ENCODE results near the gene MACIR. TPM values are rescaled to one million over a fixed set of nuclear protein-coding genes. Genes with fewer than 3 reads are reported as not detected.

MACIR gene
- total RNA-seq, 1 experiment from 2014 or later, result 19.1 TPM

DNA sequence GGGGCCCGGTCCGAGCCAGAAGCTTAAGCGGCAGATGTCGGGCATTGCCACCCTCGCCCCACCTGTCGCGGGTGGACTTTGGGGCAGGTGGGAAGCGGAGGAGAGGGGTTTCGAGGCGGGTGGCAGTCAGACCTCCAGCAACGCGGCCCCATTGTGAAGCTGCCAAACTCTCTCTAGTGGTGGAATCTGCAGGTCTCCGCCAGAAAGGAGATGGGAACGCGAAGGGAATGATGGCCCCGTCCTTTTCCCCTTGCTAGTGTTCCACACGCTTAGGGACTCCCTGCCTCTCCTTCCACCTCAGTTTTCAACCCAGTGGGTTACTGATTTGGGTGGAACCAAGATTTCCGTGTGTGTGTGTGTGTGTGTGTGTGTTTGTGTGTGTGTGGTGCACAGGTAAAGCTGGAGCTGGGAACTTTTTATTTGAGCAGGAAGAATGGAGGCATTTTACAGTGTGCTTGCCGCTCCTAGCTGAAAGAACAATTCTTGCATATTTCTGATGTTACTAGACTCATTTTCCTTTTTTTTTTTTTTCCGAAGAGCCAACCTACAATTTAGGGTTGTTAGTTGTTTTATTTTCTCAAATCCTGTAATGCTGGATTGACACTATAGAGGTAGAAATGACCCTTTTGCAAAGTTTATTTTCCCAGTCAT lies 1.3 kb downstream of the MACIR start:
- H3K27me3 ChIP-seq, result no peaks in the 10 kb centered on the region
- H3K9me3 ChIP-seq (replicated peaks), result no peaks in the 10 kb centered on the region
- peak overlapping the region; percentile 82 for H3K27ac ChIP-seq
- H3K36me3 ChIP-seq, result no peaks in the 10 kb centered on the region
- no peaks in the 10 kb centered on the region; the same call in 1 of the 2 replicates for H3K4me1 ChIP-seq
- peak overlapping the region; percentile 80 for H3K4me3 ChIP-seq
- DNase-seq, result peak; percentile 47 to 73

GRCh38 chr5:103260951-103261350 lies 2.4 kb downstream of the MACIR start:
- no peaks in the 10 kb centered on the region for H3K27me3 ChIP-seq

GRCh38 chr5:103262422-103262871 lies 3.9 kb downstream of the MACIR start:
- Histone ChIP-seq H3K4me3 (no peak overlapping the region), H3K9me3 (replicated peaks) (no peaks in the 10 kb centered on the region), H3K4me1 (no peaks in the 10 kb centered on the region; the same call in 1 of the 2 replicates), H3K27me3 (no peaks in the 10 kb centered on the region), H3K27ac (no peak overlapping the region), H3K36me3 (peaks cover 8% of the 10 kb centered on the region; the same call in 1 of the 2 replicates)
- DNase-seq, result no peak

More at GRCh38 chr5:103260951-103261350, 2.4 kb downstream of the MACIR start:
- Histone ChIP-seq H3K9me3 (replicated peaks) (no peaks in the 10 kb centered on the region), H3K4me1 (no peaks in the 10 kb centered on the region; the same call in 1 of the 2 replicates), H3K27ac (no peak overlapping the region), H3K36me3 (no peaks in the 10 kb centered on the region), H3K4me3 (no peak overlapping the region; the same call in 1 of the 2 replicates)
- no peak for DNase-seq

DNA sequence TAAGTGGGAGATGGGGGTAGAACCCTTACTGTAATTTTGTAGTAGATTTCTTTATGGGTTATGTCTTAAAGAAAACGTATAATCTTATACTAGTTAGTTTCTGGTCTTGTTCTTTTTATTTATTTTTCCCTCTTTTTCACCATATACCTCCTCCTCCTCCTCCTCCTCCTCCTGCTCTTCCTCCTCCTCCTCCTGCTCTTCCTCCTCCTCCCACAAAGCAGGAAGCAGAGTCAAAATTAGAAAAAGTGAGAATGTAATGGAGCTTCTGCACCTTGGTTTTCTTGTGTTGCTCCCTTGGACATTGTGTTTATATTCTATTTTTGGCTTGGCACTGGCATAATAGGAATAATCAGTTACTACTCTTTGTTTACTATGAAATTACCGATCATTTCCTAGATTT lies 4.5 kb downstream of the MACIR start:
- no peaks in the 10 kb centered on the region for H3K27me3 ChIP-seq
- H3K9me3 ChIP-seq (replicated peaks), result no peaks in the 10 kb centered on the region
- no peak overlapping the region for H3K27ac ChIP-seq
- H3K4me3 ChIP-seq, result no peak overlapping the region
- H3K36me3 ChIP-seq, result peaks cover 9% of the 10 kb centered on the region; the same call in 1 of the 2 replicates
- no peak for DNase-seq
- no peaks in the 10 kb centered on the region for H3K4me1 ChIP-seq

- no peak for DNase-seq
- Histone ChIP-seq H3K9me3 (replicated peaks) (no peaks in the 10 kb centered on the region), H3K27ac (no peak overlapping the region), H3K4me1 (no peaks in the 10 kb centered on the region), H3K27me3 (no peaks in the 10 kb centered on the region), H3K4me3 (no peak overlapping the region), H3K36me3 (peaks cover 9% of the 10 kb centered on the region)
Observed at GRCh38 chr5:103264508-103264907, 5.9 kb downstream of the MACIR start.

DNA sequence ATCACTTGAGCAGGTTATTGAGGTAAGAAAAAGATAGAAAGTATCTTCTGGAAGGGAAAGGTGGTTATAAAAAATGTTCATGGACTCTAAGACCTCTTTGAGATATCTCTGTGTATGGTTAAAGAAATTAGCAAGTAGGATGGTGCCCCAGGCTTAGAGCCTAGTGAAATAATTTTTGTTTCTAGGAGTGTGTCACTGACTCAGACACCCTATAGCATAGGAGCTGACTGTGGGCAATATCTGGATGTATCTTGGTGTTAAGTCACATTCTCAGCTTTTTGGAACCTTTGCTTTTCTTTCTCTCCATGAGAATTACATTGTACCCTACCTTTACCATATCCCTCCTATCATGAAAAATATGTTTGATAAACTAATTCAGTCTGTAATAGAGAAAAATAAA lies 12.0 kb downstream of the MACIR start:
- Histone ChIP-seq H3K4me1 (no peaks in the 10 kb centered on the region), H3K9me3 (replicated peaks) (no peaks in the 10 kb centered on the region), H3K27me3 (no peaks in the 10 kb centered on the region), H3K36me3 (peaks cover 11% of the 10 kb centered on the region), H3K4me3 (no peak overlapping the region), H3K27ac (no peak overlapping the region)
- DNase-seq, result no peak

DNA sequence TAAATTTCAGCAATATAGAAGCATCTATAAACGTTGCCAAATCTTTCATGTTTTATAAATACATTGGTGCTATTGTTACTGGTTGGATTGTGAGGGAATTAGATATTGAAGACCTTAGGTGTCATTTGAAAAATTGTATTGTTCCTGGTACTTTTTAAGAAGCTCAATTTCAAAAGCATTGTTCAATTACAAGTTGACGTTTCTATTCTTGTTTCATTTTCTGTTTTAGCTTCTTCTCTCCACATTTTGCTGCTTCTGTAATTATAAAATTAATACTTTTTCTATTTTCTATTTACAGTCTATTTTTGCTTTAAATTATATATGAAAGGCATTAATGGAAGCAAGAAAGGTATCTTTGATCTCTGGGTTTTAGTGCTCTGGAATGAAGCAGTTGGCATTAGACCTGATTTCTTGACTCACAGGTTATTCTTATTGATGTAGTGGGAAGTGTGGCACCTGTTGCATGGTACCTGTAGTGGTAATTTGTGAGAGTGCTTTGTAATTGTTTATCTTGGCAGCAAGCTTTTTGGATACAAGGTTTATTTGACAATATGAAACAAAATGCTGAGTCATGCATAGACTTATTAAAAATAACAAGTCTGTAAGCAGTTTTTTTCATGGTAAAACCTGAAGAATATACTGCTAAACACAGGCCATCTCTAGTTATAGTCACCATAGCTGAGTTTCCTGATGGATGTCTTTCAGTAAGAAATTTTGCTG lies 13.2 kb downstream of the MACIR start:
- Histone ChIP-seq H3K9me3 (replicated peaks) (no peaks in the 10 kb centered on the region), H3K27ac (no peak overlapping the region), H3K4me1 (no peaks in the 10 kb centered on the region), H3K36me3 (peaks cover 18% of the 10 kb centered on the region), H3K27me3 (no peaks in the 10 kb centered on the region), H3K4me3 (no peak overlapping the region)
- DNase-seq, result no peak

DNA sequence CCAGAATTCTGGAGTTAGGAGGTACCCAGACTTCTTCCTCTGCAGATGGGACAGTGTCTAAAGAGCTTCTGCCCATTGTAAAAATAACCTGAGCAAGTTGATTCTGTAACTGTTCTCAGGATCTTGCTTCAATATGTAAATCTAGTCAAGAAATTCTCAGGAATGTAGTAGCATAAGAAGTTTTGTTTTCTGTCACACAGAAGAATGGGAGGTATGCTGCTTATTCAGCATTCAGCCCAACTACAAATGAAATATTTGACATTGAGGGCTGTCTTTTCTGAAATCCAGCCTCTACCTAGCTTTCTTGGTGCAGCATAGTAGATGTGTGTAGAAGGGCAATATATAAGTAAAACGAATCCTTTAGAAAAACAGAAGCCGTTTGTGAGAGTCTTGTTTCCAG lies 13.8 kb downstream of the MACIR start:
- no peak overlapping the region for H3K27ac ChIP-seq
- peaks cover 14% of the 10 kb centered on the region for H3K36me3 ChIP-seq
- DNase-seq, result no peak

DNA sequence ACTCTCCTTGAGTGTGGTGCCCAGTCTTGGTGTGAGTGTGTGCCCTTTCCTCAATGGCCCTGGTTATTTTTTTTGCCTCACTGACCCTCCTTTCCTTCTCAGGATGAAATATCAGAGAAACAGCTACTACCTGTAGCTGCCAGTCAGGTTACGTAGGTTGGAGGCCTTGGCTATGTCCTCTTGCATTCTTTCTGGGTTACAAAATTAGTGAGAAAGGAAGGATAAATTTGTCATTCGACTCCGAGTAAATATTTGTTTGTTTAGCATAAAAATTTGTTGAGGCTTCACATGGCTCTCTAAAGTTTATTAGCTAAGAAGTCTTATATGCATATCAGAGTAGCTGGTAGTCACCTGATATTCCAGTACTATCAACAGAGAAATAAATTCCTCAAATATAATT lies 15.4 kb downstream of the MACIR start:
- no peak overlapping the region for H3K27ac ChIP-seq
- H3K9me3 ChIP-seq (replicated peaks), result no peaks in the 10 kb centered on the region
- H3K4me3 ChIP-seq, result no peak overlapping the region
- H3K4me1 ChIP-seq, result no peaks in the 10 kb centered on the region
- no peaks in the 10 kb centered on the region for H3K27me3 ChIP-seq
- peaks cover 16% of the 10 kb centered on the region for H3K36me3 ChIP-seq
- no peak for DNase-seq

More for the DNA sequence above, 13.8 kb downstream of the MACIR start:
- H3K4me3 ChIP-seq, result no peak overlapping the region
- no peaks in the 10 kb centered on the region for H3K4me1 ChIP-seq
- no peaks in the 10 kb centered on the region for H3K9me3 ChIP-seq (replicated peaks)
- H3K27me3 ChIP-seq, result no peaks in the 10 kb centered on the region

- H3K27ac ChIP-seq, result no peak overlapping the region
Observed at GRCh38 chr5:103275851-103276250, 17.3 kb downstream of the MACIR start.

DNA sequence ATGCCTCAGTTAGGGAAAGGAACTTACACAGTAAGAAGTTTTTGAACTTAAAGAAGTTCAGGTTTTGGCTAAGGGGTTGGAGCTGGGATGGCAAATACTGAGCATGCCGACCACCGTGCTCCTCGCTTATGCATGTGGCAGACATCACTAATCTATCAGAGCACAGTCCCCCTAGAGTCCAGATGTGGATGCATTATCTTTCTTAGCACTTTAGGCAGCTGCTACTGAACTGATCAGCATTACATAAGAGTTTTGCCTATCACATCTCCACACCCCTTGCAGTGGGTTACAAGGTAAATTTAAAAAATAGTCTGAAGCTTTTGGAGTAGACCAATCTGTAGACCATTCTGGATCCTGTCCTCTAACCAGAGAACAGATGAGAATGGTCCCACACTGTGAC lies 22.4 kb downstream of the MACIR start:
- Histone ChIP-seq H3K36me3 (peaks cover 14% of the 10 kb centered on the region; the same call in 1 of the 2 replicates), H3K4me3 (no peak overlapping the region), H3K27me3 (no peaks in the 10 kb centered on the region), H3K27ac (no peak overlapping the region), H3K9me3 (replicated peaks) (no peaks in the 10 kb centered on the region), H3K4me1 (no peaks in the 10 kb centered on the region)
- DNase-seq, result no peak

More at GRCh38 chr5:103275851-103276250, 17.3 kb downstream of the MACIR start:
- Histone ChIP-seq H3K9me3 (replicated peaks) (no peaks in the 10 kb centered on the region), H3K36me3 (peaks cover 15% of the 10 kb centered on the region), H3K4me3 (no peak overlapping the region), H3K27me3 (no peaks in the 10 kb centered on the region), H3K4me1 (no peaks in the 10 kb centered on the region)
- DNase-seq, result no peak

DNA sequence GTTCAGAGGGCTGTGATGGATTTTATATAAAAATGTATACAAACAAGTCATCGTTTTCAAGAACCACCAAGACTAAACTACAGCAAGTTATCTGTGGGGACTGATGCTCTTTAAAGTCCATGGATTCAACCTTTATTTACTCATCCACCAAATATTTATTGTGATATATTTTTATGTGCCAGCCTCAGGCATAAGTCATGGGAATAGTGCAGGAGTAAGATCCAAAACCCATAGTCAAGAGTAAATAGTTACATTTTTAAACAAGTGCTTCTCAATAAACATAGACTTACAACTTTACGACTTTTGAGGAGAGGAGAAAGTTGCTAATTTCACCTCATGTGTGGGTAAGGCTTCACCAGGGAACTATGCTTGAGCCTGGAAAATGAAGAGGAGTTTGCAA lies 24.6 kb downstream of the MACIR start:
- Histone ChIP-seq H3K36me3 (0 out of 2 replicates have a peak, but pooled peaks cover 5% of the 10 kb centered on the region), H3K27me3 (no peaks in the 10 kb centered on the region), H3K4me1 (no peaks in the 10 kb centered on the region), H3K27ac (no peak overlapping the region), H3K9me3 (replicated peaks) (no peaks in the 10 kb centered on the region), H3K4me3 (no peak overlapping the region)
- DNase-seq, result no peak

GRCh38 chr5:103283869-103284268 lies 25.3 kb downstream of the MACIR start:
- no peak for DNase-seq
- Histone ChIP-seq H3K9me3 (replicated peaks) (no peaks in the 10 kb centered on the region), H3K4me1 (no peaks in the 10 kb centered on the region)

GRCh38 chr5:103286622-103287021 lies 28.1 kb downstream of the MACIR start:
- no peak for DNase-seq
- H3K4me1 ChIP-seq, result no peaks in the 10 kb centered on the region
- no peak overlapping the region for H3K27ac ChIP-seq
- no peak overlapping the region for H3K4me3 ChIP-seq
- H3K9me3 ChIP-seq (replicated peaks), result no peaks in the 10 kb centered on the region
- H3K36me3 ChIP-seq, result 0 out of 2 replicates have a peak, but pooled peaks cover 3% of the 10 kb centered on the region
- H3K27me3 ChIP-seq, result no peaks in the 10 kb centered on the region

More at GRCh38 chr5:103283869-103284268, 25.3 kb downstream of the MACIR start:
- Histone ChIP-seq H3K27me3 (no peaks in the 10 kb centered on the region), H3K27ac (no peak overlapping the region), H3K4me3 (no peak overlapping the region), H3K36me3 (0 out of 2 replicates have a peak, but pooled peaks cover 5% of the 10 kb centered on the region)

GRCh38 chr5:103289024-103289423 lies 30.5 kb downstream of the MACIR start:
- Histone ChIP-seq H3K4me3 (no peak overlapping the region), H3K27ac (no peak overlapping the region), H3K9me3 (replicated peaks) (no peaks in the 10 kb centered on the region), H3K27me3 (no peaks in the 10 kb centered on the region), H3K36me3 (no peaks in the 10 kb centered on the region), H3K4me1 (no peaks in the 10 kb centered on the region)
- DNase-seq, result no peak
